Left ventricle myocardium inferior (tissue), 1 donor: Measurements from ENCODE around the gene MYL6. TPM values are rescaled to one million over a fixed set of nuclear protein-coding genes. Genes with fewer than 3 reads are reported as not detected.
A peak's percentile ranks its signal among the peaks of the same experiment; 100 is the strongest.

Experiments
- DNase-seq: peaks from one replicate; pipeline ENCODE4 v3.0.0-alpha.2; 2020
- H3K27ac ChIP-seq: fragments of 200-600 bp; replicated peaks from 2 replicates; pipeline ENCODE4 v1.8.0; 2021
- H3K27me3 ChIP-seq: fragments of 200-600 bp; 2 replicates; pipeline ENCODE4 v1.8.0; 2021; ENCODE audit warnings: low read depth
- H3K36me3 ChIP-seq: fragments of 200-600 bp; 2 replicates; pipeline ENCODE4 v1.8.0; 2021
- H3K4me1 ChIP-seq: fragments of 200-600 bp; 2 replicates; pipeline ENCODE4 v1.8.0; 2021
- H3K4me3 ChIP-seq: fragments of 200-600 bp; 2 replicates; pipeline ENCODE4 v1.8.0; 2021; ENCODE audit warnings: mild to moderate bottlenecking, moderate library complexity
- H3K9me3 ChIP-seq: fragments of 200-600 bp; replicated peaks from 2 replicates; pipeline ENCODE4 v1.8.0; 2021
- intact Hi-C: fragments of 100-400 bp; cut with micrococcal nuclease; formaldehyde crosslinking; loops from one replicate; pipeline ENCODE4 v1.11.0; 2022
- total RNA-seq: library from RNA; stranded (reverse); fragmentation: NEBNext Ultra II Directional; extraction: Animal tissue kit (Norgen Biotek cat#: 25700); gene quantifications from one replicate; pipeline ENCODE4 v1.2.1, GENCODE V29; 2021
- TF ChIP-seq, protein P1 (sequence below): fragments of 200-600 bp; IDR thresholded peaks from 2 replicates; pipeline ENCODE4 v1.8.0; 2021; ENCODE audit warnings: antibody characterized with exemption, mild to moderate bottlenecking, borderline replicate concordance
- donor health status: DM: no; HTN: yes; CAD: no; lungs with severe emphysema.

The MYL6 gene
- total RNA-seq, 1 donor from 2014 or later = 508 TPM

DNA sequence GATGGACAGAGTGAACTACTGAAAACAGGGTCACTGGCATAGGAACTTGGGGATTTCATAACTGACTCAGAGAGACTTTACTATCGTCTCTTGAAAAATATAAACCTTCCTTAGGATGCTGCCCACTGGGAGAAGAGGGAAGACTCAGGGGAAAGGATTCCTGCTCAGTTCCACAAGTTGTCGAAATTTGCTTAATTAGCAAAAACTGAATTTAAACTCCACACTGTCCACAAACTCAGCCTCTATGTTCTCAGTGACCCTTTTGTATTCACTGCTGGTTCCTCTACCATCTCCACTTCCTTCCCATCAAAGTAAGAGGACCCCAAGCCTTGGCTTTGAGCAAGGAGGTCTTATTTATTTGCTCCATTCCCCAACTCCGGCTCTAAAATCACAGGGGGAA, 12.9 kb upstream of the MYL6 start:
- Histone ChIP-seq H3K27me3 (no peaks in the 10 kb centered on the region), H3K36me3 (peaks cover 45% of the 10 kb centered on the region), H3K27ac (peak overlapping the region; percentile 89), H3K4me3 (no peak overlapping the region), H3K4me1 (peaks cover 42% of the 10 kb centered on the region), H3K9me3 (no peaks in the 10 kb centered on the region)
- TF ChIP-seq, protein P1, sequence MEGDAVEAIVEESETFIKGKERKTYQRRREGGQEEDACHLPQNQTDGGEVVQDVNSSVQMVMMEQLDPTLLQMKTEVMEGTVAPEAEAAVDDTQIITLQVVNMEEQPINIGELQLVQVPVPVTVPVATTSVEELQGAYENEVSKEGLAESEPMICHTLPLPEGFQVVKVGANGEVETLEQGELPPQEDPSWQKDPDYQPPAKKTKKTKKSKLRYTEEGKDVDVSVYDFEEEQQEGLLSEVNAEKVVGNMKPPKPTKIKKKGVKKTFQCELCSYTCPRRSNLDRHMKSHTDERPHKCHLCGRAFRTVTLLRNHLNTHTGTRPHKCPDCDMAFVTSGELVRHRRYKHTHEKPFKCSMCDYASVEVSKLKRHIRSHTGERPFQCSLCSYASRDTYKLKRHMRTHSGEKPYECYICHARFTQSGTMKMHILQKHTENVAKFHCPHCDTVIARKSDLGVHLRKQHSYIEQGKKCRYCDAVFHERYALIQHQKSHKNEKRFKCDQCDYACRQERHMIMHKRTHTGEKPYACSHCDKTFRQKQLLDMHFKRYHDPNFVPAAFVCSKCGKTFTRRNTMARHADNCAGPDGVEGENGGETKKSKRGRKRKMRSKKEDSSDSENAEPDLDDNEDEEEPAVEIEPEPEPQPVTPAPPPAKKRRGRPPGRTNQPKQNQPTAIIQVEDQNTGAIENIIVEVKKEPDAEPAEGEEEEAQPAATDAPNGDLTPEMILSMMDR = no peak
- DNase-seq = no peak
- intact Hi-C loops = no loop called here

DNA sequence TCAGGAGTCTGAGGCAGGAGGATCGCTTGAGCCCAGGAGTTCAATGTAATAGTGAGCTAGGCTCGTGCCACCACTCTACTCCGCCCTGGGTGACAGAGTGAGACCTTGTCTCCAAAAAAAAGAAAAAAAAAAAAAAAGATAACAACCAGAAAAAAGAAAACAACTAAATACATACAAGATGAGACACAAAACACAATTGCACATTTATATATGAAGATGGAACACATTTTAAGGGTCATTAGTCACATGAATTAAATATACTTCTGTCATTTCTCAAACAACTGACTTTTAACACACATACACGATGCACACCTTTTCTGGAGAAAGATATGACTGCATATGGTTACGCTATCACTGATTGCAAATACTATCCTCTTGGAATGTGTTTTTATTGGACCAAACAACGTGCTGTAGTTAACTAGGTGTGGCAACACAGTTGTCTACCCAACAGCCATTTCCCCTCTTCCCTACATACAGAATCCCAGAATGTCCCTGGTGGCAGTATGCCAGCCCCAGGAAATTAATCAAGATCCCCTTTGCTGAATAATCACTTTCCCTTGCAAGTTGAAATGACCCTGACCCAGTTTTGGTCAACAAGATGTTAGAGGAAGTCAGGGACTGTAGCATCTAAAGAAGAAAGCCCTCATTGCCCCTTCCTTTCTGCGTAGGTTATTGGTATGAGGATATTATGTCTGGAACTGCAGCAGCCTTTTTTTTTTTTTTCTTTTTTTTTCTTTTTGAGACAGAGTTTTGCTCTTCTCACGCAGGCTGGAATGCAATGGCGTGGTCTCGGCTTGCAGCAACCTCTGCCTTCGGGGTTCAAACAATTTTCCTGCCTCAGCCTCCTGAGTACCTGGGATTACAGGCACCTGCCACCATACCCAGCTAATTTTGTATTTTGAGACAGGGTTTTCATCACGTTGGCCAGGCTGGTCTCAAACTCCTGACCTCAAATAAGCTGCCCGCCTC, 11.4 kb upstream of the MYL6 start:
- Histone ChIP-seq H3K27me3 (no peaks in the 10 kb centered on the region), H3K4me1 (peaks cover 56% of the 10 kb centered on the region), H3K9me3 (no peaks in the 10 kb centered on the region), H3K36me3 (peaks cover 34% of the 10 kb centered on the region), H3K4me3 (no peak overlapping the region), H3K27ac (peak overlapping the region; percentile 62)
- intact Hi-C loops = no loop called here
- no peak for DNase-seq
- TF ChIP-seq, protein P1 = no peak

DNA sequence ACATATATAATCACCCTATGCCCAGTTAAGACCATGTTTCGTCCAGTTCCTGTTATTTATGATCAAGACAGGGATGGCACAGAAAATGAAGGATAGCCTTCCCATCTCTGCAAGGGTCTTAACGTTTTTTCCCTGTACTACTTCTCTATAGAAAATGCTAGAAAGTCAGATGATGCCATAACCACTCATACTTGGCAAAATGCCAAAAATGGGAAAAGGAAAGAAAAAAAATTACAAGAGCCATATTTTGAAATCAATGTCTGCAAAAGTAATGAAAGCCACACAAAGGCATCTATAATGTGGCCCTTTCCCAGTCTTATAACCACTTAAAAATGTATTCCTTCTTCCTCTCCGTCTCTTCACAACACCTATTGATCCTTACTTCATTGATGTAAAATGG, 7.6 kb upstream of the MYL6 start:
- Histone ChIP-seq H3K27ac (no peak overlapping the region), H3K36me3 (no peaks in the 10 kb centered on the region), H3K4me1 (peaks cover 43% of the 10 kb centered on the region), H3K4me3 (no peak overlapping the region), H3K27me3 (no peaks in the 10 kb centered on the region), H3K9me3 (no peaks in the 10 kb centered on the region)
- TF ChIP-seq, protein P1 = no peak
- DNase-seq = no peak
- intact Hi-C loops = no loop called here

DNA sequence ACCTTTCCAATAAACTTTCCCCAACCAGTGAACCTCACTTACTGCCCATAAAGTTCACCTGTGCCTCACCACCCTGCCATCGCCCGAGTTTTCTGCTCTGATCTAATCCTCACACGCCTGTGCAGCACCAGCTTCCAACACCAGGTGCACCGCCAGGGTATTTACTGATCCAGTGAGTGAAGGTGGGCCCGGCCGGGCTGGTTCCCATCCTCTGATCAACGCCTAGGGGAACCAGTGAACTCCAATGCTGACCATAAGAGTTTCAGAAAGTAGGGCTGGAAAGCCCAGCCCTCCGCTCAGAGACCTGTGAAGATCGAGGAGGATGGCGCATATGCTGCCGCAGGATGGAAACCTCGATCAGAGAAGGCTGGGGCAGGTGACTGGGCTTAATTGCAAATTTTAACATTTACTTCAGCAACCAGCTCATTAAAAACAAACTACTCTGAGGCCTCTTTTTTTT, 6.5 kb upstream of the MYL6 start:
- DNase-seq = no peak
- peaks cover 38% of the 10 kb centered on the region for H3K4me1 ChIP-seq
- TF ChIP-seq, protein P1 = peak; percentile 32
- no peaks in the 10 kb centered on the region for H3K9me3 ChIP-seq
- peak overlapping the region; percentile 76 for H3K4me3 ChIP-seq
- intact Hi-C loops = no loop called here
- H3K27me3 ChIP-seq = no peaks in the 10 kb centered on the region
- H3K36me3 ChIP-seq = no peaks in the 10 kb centered on the region
- H3K27ac ChIP-seq = peak overlapping the region; percentile 93

DNA sequence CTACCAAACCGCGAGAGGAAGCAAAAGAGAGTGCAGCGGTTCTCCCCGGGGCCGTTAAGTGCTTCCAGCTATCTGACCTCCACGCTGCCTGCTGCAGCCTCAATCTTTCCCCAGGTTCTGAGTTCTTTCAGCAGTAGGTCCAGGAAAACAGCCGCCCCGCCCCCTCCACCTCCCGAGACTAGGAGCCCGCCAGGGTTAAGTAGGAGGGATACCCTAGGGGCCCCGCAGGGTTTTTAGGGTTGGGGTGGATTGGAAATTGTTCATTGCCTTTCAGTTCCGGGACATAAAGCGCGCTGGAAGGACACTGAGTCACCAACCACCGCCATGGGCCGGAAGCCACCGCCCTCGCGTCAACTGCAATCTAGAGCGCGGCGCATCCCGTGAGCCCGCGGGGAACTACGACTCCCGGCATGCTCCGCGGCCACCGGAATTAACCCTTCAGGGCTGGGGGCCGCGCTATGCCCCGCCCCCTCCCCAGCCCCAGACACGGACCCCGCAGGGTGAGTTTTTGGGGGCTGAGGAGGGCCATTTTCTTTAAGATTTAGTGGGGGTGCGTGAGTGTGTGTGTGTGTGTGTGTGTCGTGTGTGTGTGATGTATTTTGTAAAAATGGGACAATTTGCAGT, 5.9 kb upstream of the MYL6 start, which contains the start of gene MYL6B:
TSS of gene MYL6B (plus strand) at position 456 of the 624 bp plus-strand sequence. CDS start 1,332 bp downstream, outside the sequence.
- Histone ChIP-seq H3K27ac (peak within 1 kb of the TSS; percentile 93), H3K27me3 (no peaks in the 10 kb centered on the region), H3K4me1 (peaks cover 38% of the 10 kb centered on the region), H3K4me3 (peak within 1 kb of the TSS; percentile 76), H3K36me3 (no peaks in the 10 kb centered on the region), H3K9me3 (no peaks in the 10 kb centered on the region)
- TF ChIP-seq, protein P1 = no peak
- peak; percentile 96 for DNase-seq
- intact Hi-C loops = no loop called here
